H9 (cell line): ENCODE results near the gene PRSS56. TPM values are rescaled to one million over a fixed set of nuclear protein-coding genes. Genes with fewer than 3 reads are reported as not detected.

ENCODE experiments used
- DNase-seq: peaks from one replicate; pipeline ENCODE4 v3.0.0-alpha.2; 2017
- H2AFZ ChIP-seq: one replicate; pipeline ENCODE4 v1.6.1; 2013; ENCODE audit warnings: mild to moderate bottlenecking, low read length, control low read depth, moderate library complexity
- H2AK5ac ChIP-seq: 2 replicates; pipeline ENCODE4 v1.6.1; 2013; ENCODE audit warnings: low read length, control low read depth, mixed read lengths; ENCODE audit not compliant: insufficient read length
- H2BK120ac ChIP-seq: one replicate; pipeline ENCODE4 v1.6.1; 2013; ENCODE audit warnings: low read depth, mild to moderate bottlenecking, low read length, control low read depth, inconsistent platforms; ENCODE audit not compliant: poor library complexity, severe bottlenecking
- H2BK12ac ChIP-seq: 2 replicates; pipeline ENCODE4 v1.6.1; 2013; ENCODE audit warnings: low read length, control low read depth, mixed read lengths, low read depth; ENCODE audit not compliant: insufficient read length
- H2BK15ac ChIP-seq: 2 replicates; pipeline ENCODE4 v1.6.1; 2013; ENCODE audit warnings: low read depth, low read length, control low read depth
- H2BK20ac ChIP-seq: one replicate; pipeline ENCODE4 v1.6.1; 2013; ENCODE audit warnings: low read depth, mild to moderate bottlenecking, low read length, control low read depth, inconsistent platforms; ENCODE audit not compliant: poor library complexity, severe bottlenecking
- H2BK5ac ChIP-seq: 2 replicates; pipeline ENCODE4 v1.6.1; 2013; ENCODE audit warnings: low read length, control low read depth, mixed read lengths; ENCODE audit not compliant: insufficient read length
- H3K14ac ChIP-seq: 2 replicates; pipeline ENCODE4 v1.6.1; 2013; ENCODE audit warnings: low read length, control low read depth; ENCODE audit not compliant: insufficient read depth
- H3K18ac ChIP-seq: 2 replicates; pipeline ENCODE4 v1.6.1; 2013; ENCODE audit warnings: low read depth, mild to moderate bottlenecking, mixed read lengths, low read length, control low read depth; ENCODE audit not compliant: insufficient read length
- H3K23ac ChIP-seq: 2 replicates; pipeline ENCODE4 v1.6.1; 2013; ENCODE audit warnings: low read length, control low read depth, mixed read lengths, low read depth; ENCODE audit not compliant: insufficient read length
- H3K23me2 ChIP-seq: 2 replicates; pipeline ENCODE4 v1.6.1; 2013; ENCODE audit warnings: low read depth, mild to moderate bottlenecking, mixed read lengths, low read length, control low read depth; ENCODE audit not compliant: insufficient read length, poor library complexity, severe bottlenecking
- H3K27ac ChIP-seq: 2 replicates; pipeline ENCODE4 v1.5.1; 2013; ENCODE audit warnings: low read length, control low read depth, mixed read lengths, low read depth; ENCODE audit not compliant: insufficient read length
- H3K27me3 ChIP-seq: 2 replicates; pipeline ENCODE4 v1.6.1; 2013; ENCODE audit warnings: low read length, control low read depth, inconsistent platforms; ENCODE audit not compliant: insufficient read depth
- H3K4ac ChIP-seq: 2 replicates; pipeline ENCODE4 v1.6.1; 2013; ENCODE audit warnings: low read depth, mild to moderate bottlenecking, control low read depth, inconsistent platforms, low read length, moderate library complexity
- H3K4me1 ChIP-seq: 2 replicates; pipeline ENCODE4 v1.6.1; 2013; ENCODE audit warnings: low read length, control low read depth, inconsistent platforms; ENCODE audit not compliant: insufficient read depth
- H3K4me2 ChIP-seq: 2 replicates; pipeline ENCODE4 v1.6.1; 2013; ENCODE audit warnings: low read length, control low read depth, mixed read lengths; ENCODE audit not compliant: insufficient read length, insufficient read depth
- H3K56ac ChIP-seq: 2 replicates; pipeline ENCODE4 v1.6.1; 2013; ENCODE audit warnings: low read depth, mild to moderate bottlenecking, mixed read lengths, low read length, control low read depth; ENCODE audit not compliant: insufficient read length
- H3K79me1 ChIP-seq: 2 replicates; pipeline ENCODE4 v1.6.1; 2013; ENCODE audit warnings: low read depth, mild to moderate bottlenecking, moderate library complexity, low read length, control low read depth, inconsistent platforms; ENCODE audit not compliant: insufficient read depth, poor library complexity, severe bottlenecking
- H3K79me2 ChIP-seq: 2 replicates; pipeline ENCODE4 v1.6.1; 2013; ENCODE audit warnings: low read length, control low read depth, inconsistent platforms; ENCODE audit not compliant: insufficient read depth
- H3K9ac ChIP-seq: 2 replicates; pipeline ENCODE4 v1.6.1; 2013; ENCODE audit warnings: low read length, control low read depth, mixed read lengths; ENCODE audit not compliant: insufficient read length; ENCODE audit errors: extremely low read depth
- H3K9me3 ChIP-seq: one replicate; pipeline ENCODE4 v1.6.1; 2013; ENCODE audit warnings: low read depth, low read length, inconsistent platforms; ENCODE audit not compliant: control insufficient read depth
- H3T11ph ChIP-seq: one replicate; pipeline ENCODE4 v1.6.1; 2013; ENCODE audit warnings: mild to moderate bottlenecking, low read length, control low read depth, inconsistent platforms
- H4K20me1 ChIP-seq: one replicate; pipeline ENCODE4 v1.6.1; 2013; ENCODE audit not compliant: control insufficient read depth, insufficient read length, insufficient read depth
- H4K5ac ChIP-seq: 2 replicates; pipeline ENCODE4 v1.6.1; 2013; ENCODE audit warnings: low read depth, mild to moderate bottlenecking, mixed read lengths, low read length, control low read depth; ENCODE audit not compliant: insufficient read length
- H4K8ac ChIP-seq: replicated peaks from 2 replicates; pipeline ENCODE4 v1.6.1; 2013; ENCODE audit warnings: low read length, control low read depth, mixed read lengths, low read depth; ENCODE audit not compliant: insufficient read length
- H4K91ac ChIP-seq: 2 replicates; pipeline ENCODE4 v1.6.1; 2013; ENCODE audit warnings: low read depth, mild to moderate bottlenecking, moderate library complexity, mixed read lengths, low read length, control low read depth; ENCODE audit not compliant: insufficient read length
- H3K27ac Mint-ChIP-seq, 3 experiments: 2 replicates in 2 of 3; 3 replicates in 1 of 3; pipeline ENCODE4 v1.8.0; 2020 to 2021; ENCODE audit warnings: mixed read lengths in 3 of 3, mild to moderate bottlenecking in 1 of 3, moderate library complexity in 1 of 3
- H3K27me3 Mint-ChIP-seq: 2 replicates; pipeline ENCODE4 v1.8.0; 2021; ENCODE audit warnings: low read depth, mild to moderate bottlenecking, moderate library complexity, mixed read lengths
- H3K36me3 Mint-ChIP-seq, 3 experiments: 2 replicates in 2 of 3; 3 replicates in 1 of 3; pipeline ENCODE4 v1.8.0; 2020 to 2021; ENCODE audit warnings: low read depth in 3 of 3, mixed read lengths in 3 of 3; ENCODE audit not compliant: insufficient read depth in 1 of 3
- H3K4me1 Mint-ChIP-seq, 2 experiments: 2 replicates each; pipeline ENCODE4 v1.8.0; 2020; ENCODE audit warnings: mixed read lengths in 2 of 2
- H3K4me3 Mint-ChIP-seq, 2 experiments: 2 replicates in 1 of 2; 3 replicates in 1 of 2; pipeline ENCODE4 v1.8.0; 2020 to 2021; ENCODE audit warnings: mild to moderate bottlenecking in 2 of 2, mixed read lengths in 2 of 2, moderate library complexity in 1 of 2
- H3K9me3 Mint-ChIP-seq, 2 experiments: 2 replicates in 1 of 2; 3 replicates in 1 of 2; pipeline ENCODE4 v1.8.0; 2020; ENCODE audit warnings: mild to moderate bottlenecking in 2 of 2, mixed read lengths in 2 of 2, moderate library complexity in 1 of 2
- WGBS: extraction: QIAGEN DNeasy Blood & Tissue Kit; methylation state at CpG from one replicate; pipeline ENCODE4 v1.1.7; 2013; ENCODE audit warnings: missing lambda C conversion rate, low lambda C conversion rate, mixed read lengths; ENCODE audit not compliant: insufficient read length; ENCODE audit errors: extremely low coverage; 5-methylcytosine and 5-hydroxymethylcytosine counted together
- total RNA-seq: library from RNA; stranded (reverse); gene quantifications from 2 replicates; pipeline ENCODE4 v1.2.1, GENCODE V29; 2021
- TF ChIP-seq, protein P1 (sequence below): fragments of 200-600 bp; sonication (generic); conservative IDR thresholded peaks from 3 replicates; pipeline ENCODE4 v1.8.0; 2021; ENCODE audit warnings: antibody characterized with exemption, mild to moderate bottlenecking

The PRSS56 gene
- total RNA-seq, 1 experiment from 2014 or later: not detected

DNA sequence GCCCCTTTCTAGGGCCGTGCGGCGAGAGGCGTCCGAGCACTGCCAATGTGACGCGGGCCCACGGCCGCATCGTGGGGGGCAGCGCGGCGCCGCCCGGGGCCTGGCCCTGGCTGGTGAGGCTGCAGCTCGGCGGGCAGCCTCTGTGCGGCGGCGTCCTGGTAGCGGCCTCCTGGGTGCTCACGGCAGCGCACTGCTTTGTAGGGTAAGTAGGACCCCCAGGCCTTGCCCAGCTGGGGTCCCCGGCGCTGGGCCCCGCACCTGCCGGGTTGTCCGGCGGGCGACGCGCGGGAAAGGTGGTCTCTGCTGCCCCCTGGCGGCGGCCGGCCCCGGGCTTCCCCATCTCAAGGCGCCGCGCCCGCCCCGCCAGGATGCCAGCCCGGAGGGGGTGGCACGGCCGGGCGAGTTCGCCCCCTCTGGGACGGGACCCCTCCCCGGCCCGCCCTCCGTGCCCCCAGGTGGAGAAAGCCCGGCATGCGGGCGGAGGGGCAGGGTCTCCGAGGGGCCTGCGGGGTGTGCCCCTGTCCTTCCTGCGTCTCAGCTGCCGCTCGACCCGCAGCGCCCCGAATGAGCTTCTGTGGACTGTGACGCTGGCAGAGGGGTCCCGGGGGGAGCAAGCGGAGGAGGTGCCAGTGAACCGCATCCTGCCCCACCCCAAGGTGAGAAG is 1.9 kb downstream of the PRSS56 start:
- TF ChIP-seq, protein P1, sequence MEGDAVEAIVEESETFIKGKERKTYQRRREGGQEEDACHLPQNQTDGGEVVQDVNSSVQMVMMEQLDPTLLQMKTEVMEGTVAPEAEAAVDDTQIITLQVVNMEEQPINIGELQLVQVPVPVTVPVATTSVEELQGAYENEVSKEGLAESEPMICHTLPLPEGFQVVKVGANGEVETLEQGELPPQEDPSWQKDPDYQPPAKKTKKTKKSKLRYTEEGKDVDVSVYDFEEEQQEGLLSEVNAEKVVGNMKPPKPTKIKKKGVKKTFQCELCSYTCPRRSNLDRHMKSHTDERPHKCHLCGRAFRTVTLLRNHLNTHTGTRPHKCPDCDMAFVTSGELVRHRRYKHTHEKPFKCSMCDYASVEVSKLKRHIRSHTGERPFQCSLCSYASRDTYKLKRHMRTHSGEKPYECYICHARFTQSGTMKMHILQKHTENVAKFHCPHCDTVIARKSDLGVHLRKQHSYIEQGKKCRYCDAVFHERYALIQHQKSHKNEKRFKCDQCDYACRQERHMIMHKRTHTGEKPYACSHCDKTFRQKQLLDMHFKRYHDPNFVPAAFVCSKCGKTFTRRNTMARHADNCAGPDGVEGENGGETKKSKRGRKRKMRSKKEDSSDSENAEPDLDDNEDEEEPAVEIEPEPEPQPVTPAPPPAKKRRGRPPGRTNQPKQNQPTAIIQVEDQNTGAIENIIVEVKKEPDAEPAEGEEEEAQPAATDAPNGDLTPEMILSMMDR: peak; percentile 99
- no peak overlapping the region for H2AFZ ChIP-seq
- no peaks in the 10 kb centered on the region for H3K79me2 ChIP-seq
- Mint-ChIP-seq H3K27me3 (peaks cover 70% of the 10 kb centered on the region), H3K36me3 (peaks cover 0 to 1% (median 0%) of the 10 kb centered on the region in 3 experiments; a peak in 1 of 7 replicates), H3K27ac (no peak overlapping the region), H3K4me1 (peaks cover 9 to 27% of the 10 kb centered on the region in 2 experiments), H3K4me3 (peak overlapping the region in 1 of 2 experiments; percentile 68; a peak in 1 of 5 replicates), H3K9me3 (no peaks in the 10 kb centered on the region; a peak in 1 of 5 replicates)
- DNase-seq: peak; percentile 65
- no peak overlapping the region for H4K5ac ChIP-seq
- no peaks in the 10 kb centered on the region for H3K4me1 ChIP-seq
- peak overlapping the region; percentile 12 for H3K4me2 ChIP-seq
- no peak overlapping the region for H3K4ac ChIP-seq
- WGBS: no CpG with 5 or more reads among the region's 66 CpGs
- no peak overlapping the region for H2BK12ac ChIP-seq
- no peak overlapping the region for H2BK120ac ChIP-seq
- H4K8ac ChIP-seq: no peak overlapping the region
- H2AK5ac ChIP-seq: no peak overlapping the region
- H3K56ac ChIP-seq: no peak overlapping the region
- H3K27me3 ChIP-seq: peaks cover 15% of the 10 kb centered on the region
- H3K79me1 ChIP-seq: no peaks in the 10 kb centered on the region
- H4K91ac ChIP-seq: no peak overlapping the region
- H2BK5ac ChIP-seq: no peak overlapping the region
- H3K27ac ChIP-seq: no peak overlapping the region
- H4K20me1 ChIP-seq: no peaks in the 10 kb centered on the region
- H3K23me2 ChIP-seq: peaks cover 14% of the 10 kb centered on the region
- no peak overlapping the region for H2BK20ac ChIP-seq
- no peak overlapping the region for H3K14ac ChIP-seq
- no peaks in the 10 kb centered on the region for H3K9me3 ChIP-seq
- H3K9ac ChIP-seq: no peak overlapping the region
- no peak overlapping the region for H2BK15ac ChIP-seq
- no peak overlapping the region for H3K23ac ChIP-seq
- H3K18ac ChIP-seq: no peak overlapping the region
- H3T11ph ChIP-seq: no peak overlapping the region
